Stimulated activated CD4-positive, alpha-beta T cell treated with anti-CD3 and anti-CD28 coated beads, TNF-alpha, amount 100 ng/mL, for 48 hours (primary cell): ENCODE data around the gene EGFR.

Experiments used
- DNase-seq, 3 donors: peaks; one replicate each; pipeline ENCODE4 v3.0.0-alpha.2; 2020; ENCODE audit warnings: low read depth in 3 of 3

EGFR gene

GRCh38 chr7:55018361-55019190 lies at the start of gene EGFR:
Gene EGFR (plus strand): TSS chr7:55019017. CDS start chr7:55019278, 261 bp downstream.
- DNase-seq: no peak

GRCh38 chr7:54969208-54969967 lies 49.4 kb upstream of the EGFR start:
- no peak for DNase-seq

GRCh38 chr7:54972733-54973294 lies 46.0 kb upstream of the EGFR start:
- DNase-seq: no peak

- no peak for DNase-seq
These were observed 40.3 kb upstream of the EGFR start for GRCh38 chr7:54978364-54979116.

GRCh38 chr7:54980521-54980920 lies 38.3 kb upstream of the EGFR start:
- no peak for DNase-seq

- no peak for DNase-seq
These were observed 36.9 kb upstream of the EGFR start for GRCh38 chr7:54981913-54982312.

GRCh38 chr7:54985426-54986330 lies 33.1 kb upstream of the EGFR start:
- DNase-seq: no peak

- no peak for DNase-seq
These were observed 32.1 kb upstream of the EGFR start for GRCh38 chr7:54986716-54987115.

GRCh38 chr7:54987772-54988171 lies 31.0 kb upstream of the EGFR start:
- DNase-seq: no peak

GRCh38 chr7:54988516-54988915 lies 30.3 kb upstream of the EGFR start:
- DNase-seq: no peak

- no peak for DNase-seq
These were observed 29.2 kb upstream of the EGFR start for GRCh38 chr7:54989453-54990225.

- no peak for DNase-seq
These were observed 27.5 kb upstream of the EGFR start for GRCh38 chr7:54991341-54991740.

GRCh38 chr7:54992871-54993475 lies 25.8 kb upstream of the EGFR start:
- DNase-seq: no peak

- DNase-seq: no peak
These were observed 23.7 kb upstream of the EGFR start for GRCh38 chr7:54995166-54995565.

- peak; percentile 7 to 16 (median 11) for DNase-seq
These were observed 23.0 kb upstream of the EGFR start for GRCh38 chr7:54995610-54996363.

GRCh38 chr7:54996391-54996790 lies 22.4 kb upstream of the EGFR start:
- no peak for DNase-seq

- DNase-seq: no peak
These were observed 14.2 kb upstream of the EGFR start for GRCh38 chr7:55004579-55004978.

GRCh38 chr7:55005241-55005851 lies 13.5 kb upstream of the EGFR start:
- no peak for DNase-seq

GRCh38 chr7:55006499-55006898 lies 12.3 kb upstream of the EGFR start:
- no peak for DNase-seq
